ENCODE data around the gene OR13C5.

GRCh38 chr9:104635456-104635855 lies 36.2 kb upstream of the OR13C5 start:
- no peak for TF ChIP-seq POLR2A (IDR thresholded peaks at IDR 0.05)
- no peak for TF ChIP-seq CTCF (IDR thresholded peaks at IDR 0.05)
- TF ChIP-seq EP300 (IDR thresholded peaks at IDR 0.05): no peak
